Upper lobe of left lung (tissue), 4 donors: ENCODE data around the gene ADGRF5.

Experiments
- CTCF ChIP-seq, 6 experiments: fragments of 450-650 bp in 4 of 6; fragments of 200-600 bp in 2 of 6; sonication (generic) in 2 of 6; IDR thresholded peaks; one replicate each; pipeline ENCODE4 v1.5.1; 2016 to 2019; ENCODE audit warnings: antibody characterized with exemption in 6 of 6
- EP300 ChIP-seq, 4 donors: sonication (generic); formaldehyde crosslinking; IDR thresholded peaks; one replicate each; pipeline ENCODE4 v1.5.1; 2017; ENCODE audit warnings: antibody characterized with exemption in 4 of 4, control low read depth in 2 of 4
- POLR2A ChIP-seq, 4 donors: fragments of 450-650 bp; IDR thresholded peaks; one replicate each; pipeline ENCODE4 v1.5.1; 2016 to 2017; ENCODE audit warnings: antibody characterized with exemption in 4 of 4, mild to moderate bottlenecking in 2 of 4
- POLR2AphosphoS5 ChIP-seq, 2 donors: sonication (generic); formaldehyde crosslinking; IDR thresholded peaks; one replicate each; pipeline ENCODE4 v1.5.1; 2017; ENCODE audit warnings: antibody characterized with exemption in 2 of 2

GRCh38 chr6:46949632-46950280 is 28.0 kb upstream of the ADGRF5 start:
- no peak for TF ChIP-seq CTCF (IDR thresholded peaks at IDR 0.05)
- no peak for TF ChIP-seq POLR2A (IDR thresholded peaks at IDR 0.05)
- TF ChIP-seq EP300 (IDR thresholded peaks at IDR 0.05), result peak; percentile 80 to 99 (median 94)
- TF ChIP-seq POLR2AphosphoS5 (IDR thresholded peaks at IDR 0.05), result peak; percentile 85 to 92
